ENCODE results near the gene DCTD. TPM values are rescaled to one million over a fixed set of nuclear protein-coding genes. Genes with fewer than 3 reads are reported as not detected.

The DCTD gene
- total and polyA plus RNA-seq, 8 donors = 3.5 to 90.6 (median 59.9) TPM

GRCh38 chr4:182893474-182894080, 23.6 kb downstream of the DCTD start:
- 89 to 96% (median 93%) methylated on average over 15 to 19 of the region's 19 CpGs for WGBS, 5 donors
- peaks cover 36 to 94% (median 89%) of the 10 kb centered on the region in 4 donors for H3K36me3 ChIP-seq
- DNase-seq = no peak
- intact Hi-C loops (cut with DNase I; ENCODE audit: low total_unique reads) = no loop called here
- H3K4me3 ChIP-seq = no peak overlapping the region
- H3K27me3 ChIP-seq = no peaks in the 10 kb centered on the region
- TF ChIP-seq POLR2A (IDR thresholded peaks at IDR 0.05) (no peak), EP300 (IDR thresholded peaks at IDR 0.05) (no peak), CTCF (IDR thresholded peaks at IDR 0.05) (no peak), POLR2AphosphoS5 (IDR thresholded peaks at IDR 0.05) (no peak)
- H3K9me3 ChIP-seq = no peaks in the 10 kb centered on the region
- peaks cover 0 to 33% (median 19%) of the 10 kb centered on the region in 4 donors for H3K4me1 ChIP-seq
- no peak overlapping the region for H3K27ac ChIP-seq

GRCh38 chr4:182893047-182893446, 24.1 kb downstream of the DCTD start:
- Histone ChIP-seq H3K36me3 (peaks cover 38 to 96% (median 89%) of the 10 kb centered on the region in 4 donors), H3K27me3 (no peaks in the 10 kb centered on the region)

GRCh38 chr4:182890202-182890601, 27.0 kb downstream of the DCTD start:
- H3K27ac ChIP-seq = no peak overlapping the region
- no peak for TF ChIP-seq POLR2AphosphoS5 (IDR thresholded peaks at IDR 0.05)
- TF ChIP-seq CTCF (IDR thresholded peaks at IDR 0.05) = no peak
- TF ChIP-seq EP300 (IDR thresholded peaks at IDR 0.05) = no peak
- TF ChIP-seq POLR2A (IDR thresholded peaks at IDR 0.05) = no peak
- H3K9me3 ChIP-seq = peaks cover 0 to 4% (median 1%) of the 10 kb centered on the region in 4 donors
- 88 to 97% (median 93%) methylated on average over 10 of the region's 10 CpGs for WGBS, 5 donors
- peaks cover 0 to 8% (median 1%) of the 10 kb centered on the region in 4 donors for H3K4me1 ChIP-seq
- no peak for DNase-seq
- H3K27me3 ChIP-seq = no peaks in the 10 kb centered on the region
- peaks cover 38 to 98% (median 96%) of the 10 kb centered on the region in 4 donors for H3K36me3 ChIP-seq
- H3K4me3 ChIP-seq = no peak overlapping the region
- intact Hi-C loops (cut with DNase I; ENCODE audit: low total_unique reads) = no loop called here

More at GRCh38 chr4:182893047-182893446, 24.1 kb downstream of the DCTD start:
- Histone ChIP-seq H3K4me1 (peaks cover 0 to 27% (median 17%) of the 10 kb centered on the region in 4 donors), H3K9me3 (no peaks in the 10 kb centered on the region), H3K4me3 (no peak overlapping the region), H3K27ac (no peak overlapping the region)
- TF ChIP-seq EP300 (IDR thresholded peaks at IDR 0.05) = no peak
- TF ChIP-seq POLR2AphosphoS5 (IDR thresholded peaks at IDR 0.05) = no peak
- TF ChIP-seq POLR2A (IDR thresholded peaks at IDR 0.05) = no peak
- TF ChIP-seq CTCF (IDR thresholded peaks at IDR 0.05) = no peak
- 87 to 96% (median 89%) methylated on average over 6 of the region's 6 CpGs for WGBS, 5 donors
- intact Hi-C loops (cut with DNase I; ENCODE audit: low total_unique reads) = no loop called here
- DNase-seq = no peak

- no peaks in the 10 kb centered on the region for H3K27me3 ChIP-seq
- H3K4me3 ChIP-seq = no peak overlapping the region
- 65 to 78% (median 73%) methylated on average over 4 of the region's 4 CpGs for WGBS, 5 donors
- no peak overlapping the region for H3K27ac ChIP-seq
- H3K9me3 ChIP-seq = peaks cover 0 to 8% (median 4%) of the 10 kb centered on the region in 4 donors
- peaks cover 38 to 94% (median 91%) of the 10 kb centered on the region in 4 donors for H3K36me3 ChIP-seq
- TF ChIP-seq POLR2A (IDR thresholded peaks at IDR 0.05) (no peak), EP300 (IDR thresholded peaks at IDR 0.05) (no peak), POLR2AphosphoS5 (IDR thresholded peaks at IDR 0.05) (no peak), CTCF (IDR thresholded peaks at IDR 0.05) (no peak)
- H3K4me1 ChIP-seq = peaks cover 0 to 4% (median 0%) of the 10 kb centered on the region in 4 donors
- no peak for DNase-seq
- intact Hi-C loops (cut with DNase I; ENCODE audit: low total_unique reads) = no loop called here
Observed at GRCh38 chr4:182888891-182889290, 28.3 kb downstream of the DCTD start.

Measured in stomach (tissue), 9 donors.